Stimulated activated CD4-positive, alpha-beta T cell treated with anti-CD3 and anti-CD28 coated beads, Interleukin-1b, Interleukin-23, amount 100 ng/mL, for 1 hour (primary cell): ENCODE measurements around the gene UGT1A3.

Source experiments
- DNase-seq, 2 donors: peaks; one replicate each; pipeline ENCODE4 v3.0.0-alpha.2; 2020; ENCODE audit warnings: low read depth in 2 of 2

Gene UGT1A3

GRCh38 chr2:233795735-233796171 lies 66.9 kb downstream of the UGT1A3 start:
- DNase-seq, result no peak

- no peak for DNase-seq
Observed at GRCh38 chr2:233796254-233796653, 67.4 kb downstream of the UGT1A3 start.

GRCh38 chr2:233798335-233799086 lies 69.7 kb downstream of the UGT1A3 start:
- no peak for DNase-seq

- DNase-seq, result no peak
Observed at GRCh38 chr2:233799087-233799665, 70.3 kb downstream of the UGT1A3 start.

- no peak for DNase-seq
Observed at GRCh38 chr2:233799716-233800115, 70.9 kb downstream of the UGT1A3 start.

- DNase-seq, result no peak
Observed at GRCh38 chr2:233800208-233800607, 71.4 kb downstream of the UGT1A3 start.

- DNase-seq, result no peak
Observed at GRCh38 chr2:233801357-233802131, 72.7 kb downstream of the UGT1A3 start.

- no peak for DNase-seq
Observed at GRCh38 chr2:233802132-233802815, 73.4 kb downstream of the UGT1A3 start.

- DNase-seq, result no peak
Observed at GRCh38 chr2:233803292-233803911, 74.6 kb downstream of the UGT1A3 start.

- no peak for DNase-seq
Observed at GRCh38 chr2:233803994-233804393, 75.2 kb downstream of the UGT1A3 start.

GRCh38 chr2:233807215-233807865 lies 78.5 kb downstream of the UGT1A3 start:
- DNase-seq, result no peak

- no peak for DNase-seq
Observed at GRCh38 chr2:233807966-233808935, 79.4 kb downstream of the UGT1A3 start.

- no peak for DNase-seq
Observed at GRCh38 chr2:233810385-233810784, 81.5 kb downstream of the UGT1A3 start.

GRCh38 chr2:233811087-233811486 lies 82.2 kb downstream of the UGT1A3 start:
- DNase-seq, result no peak

- no peak for DNase-seq
Observed at GRCh38 chr2:233811732-233812131, 82.9 kb downstream of the UGT1A3 start.

GRCh38 chr2:233813236-233814055 lies 84.6 kb downstream of the UGT1A3 start:
- DNase-seq, result no peak

GRCh38 chr2:233814056-233814835 lies 85.4 kb downstream of the UGT1A3 start:
- no peak for DNase-seq

GRCh38 chr2:233815861-233816260 lies 87.0 kb downstream of the UGT1A3 start:
- DNase-seq, result no peak
